HG02870 (cell line): ENCODE measurements around the gene MAPT.
"Not testable (repeated sequence)": the region's sequence is repeated elsewhere in the genome, so short reads cannot be mapped to it uniquely, and the experiment has no call there.

ENCODE experiments used
- ATAC-seq: cut with Tn5 transposase; IDR thresholded peaks from one replicate; pipeline ENCODE4 v1.9.1; 2021; ENCODE audit warnings: mild to moderate bottlenecking, moderate library complexity; ENCODE audit not compliant: unreplicated experiment

MAPT gene

DNA sequence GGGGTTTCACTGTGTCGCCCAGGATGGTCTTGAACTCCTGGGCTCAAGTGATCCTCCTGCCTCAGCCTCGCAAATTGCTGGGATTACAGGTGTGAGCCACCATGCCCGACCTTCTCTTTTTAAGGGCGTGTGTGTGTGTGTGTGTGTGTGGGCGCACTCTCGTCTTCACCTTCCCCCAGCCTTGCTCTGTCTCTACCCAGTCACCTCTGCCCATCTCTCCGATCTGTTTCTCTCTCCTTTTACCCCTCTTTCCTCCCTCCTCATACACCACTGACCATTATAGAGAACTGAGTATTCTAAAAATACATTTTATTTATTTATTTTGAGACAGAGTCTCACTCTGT, 108.6 kb downstream of the MAPT start:
- no peak for ATAC-seq

DNA sequence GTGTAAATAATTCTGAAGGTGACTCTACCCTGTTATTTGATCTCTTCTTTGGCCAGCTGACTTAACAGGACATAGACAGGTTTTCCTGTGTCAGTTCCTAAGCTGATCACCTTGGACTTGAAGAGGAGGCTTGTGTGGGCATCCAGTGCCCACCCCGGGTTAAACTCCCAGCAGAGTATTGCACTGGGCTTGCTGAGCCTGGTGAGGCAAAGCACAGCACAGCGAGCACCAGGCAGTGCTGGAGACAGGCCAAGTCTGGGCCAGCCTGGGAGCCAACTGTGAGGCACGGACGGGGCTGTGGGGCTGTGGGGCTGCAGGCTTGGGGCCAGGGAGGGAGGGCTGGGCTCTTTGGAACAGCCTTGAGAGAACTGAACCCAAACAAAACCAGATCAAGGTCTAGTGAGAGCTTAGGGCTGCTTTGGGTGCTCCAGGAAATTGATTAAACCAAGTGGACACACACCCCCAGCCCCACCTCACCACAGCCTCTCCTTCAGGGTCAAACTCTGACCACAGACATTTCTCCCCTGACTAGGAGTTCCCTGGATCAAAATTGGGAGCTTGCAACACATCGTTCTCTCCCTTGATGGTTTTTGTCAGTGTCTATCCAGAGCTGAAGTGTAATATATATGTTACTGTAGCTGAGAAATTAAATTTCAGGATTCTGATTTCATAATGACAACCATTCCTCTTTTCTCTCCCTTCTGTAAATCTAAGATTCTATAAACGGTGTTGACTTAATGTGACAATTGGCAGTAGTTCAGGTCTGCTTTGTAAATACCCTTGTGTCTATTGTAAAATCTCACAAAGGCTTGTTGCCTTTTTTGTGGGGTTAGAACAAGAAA, 109.8 kb downstream of the MAPT start:
- no peak for ATAC-seq

DNA sequence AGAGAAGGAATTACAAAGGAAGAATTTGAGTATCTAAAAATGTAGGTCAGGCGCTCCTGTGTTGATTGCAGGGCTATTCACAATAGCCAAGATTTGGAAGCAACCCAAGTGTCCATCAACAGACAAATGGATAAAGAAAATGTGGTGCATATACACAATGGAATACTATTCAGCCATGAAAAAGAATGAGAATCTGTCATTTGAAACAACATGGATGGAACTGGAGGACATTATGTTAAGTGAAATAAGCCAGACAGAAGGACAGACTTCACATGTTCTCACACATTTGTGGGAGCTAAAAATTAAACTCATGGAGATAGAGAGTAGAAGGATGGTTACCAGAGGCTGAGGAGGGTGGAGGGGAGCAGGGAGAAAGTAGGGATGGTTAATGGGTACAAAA, 111.7 kb downstream of the MAPT start:
- not testable (repeated sequence) for ATAC-seq

DNA sequence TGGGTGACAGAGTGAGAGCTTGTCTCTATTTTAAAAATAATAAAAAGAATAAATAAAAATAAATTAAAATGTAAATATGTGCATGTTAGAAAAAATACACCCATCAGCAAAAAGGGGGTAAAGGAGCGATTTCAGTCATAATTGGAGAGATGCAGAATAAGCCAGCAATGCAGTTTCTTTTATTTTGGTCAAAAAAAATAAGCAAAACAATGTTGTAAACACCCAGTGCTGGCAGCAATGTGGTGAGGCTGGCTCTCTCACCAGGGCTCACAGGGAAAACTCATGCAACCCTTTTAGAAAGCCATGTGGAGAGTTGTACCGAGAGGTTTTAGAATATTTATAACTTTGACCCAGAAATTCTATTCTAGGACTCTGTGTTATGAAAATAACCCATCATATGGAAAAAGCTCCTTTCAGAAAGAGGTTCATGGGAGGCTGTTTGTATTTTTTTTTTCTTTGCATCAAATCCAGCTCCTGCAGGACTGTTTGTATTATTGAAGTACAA, 113.2 kb downstream of the MAPT start:
- no peak for ATAC-seq

DNA sequence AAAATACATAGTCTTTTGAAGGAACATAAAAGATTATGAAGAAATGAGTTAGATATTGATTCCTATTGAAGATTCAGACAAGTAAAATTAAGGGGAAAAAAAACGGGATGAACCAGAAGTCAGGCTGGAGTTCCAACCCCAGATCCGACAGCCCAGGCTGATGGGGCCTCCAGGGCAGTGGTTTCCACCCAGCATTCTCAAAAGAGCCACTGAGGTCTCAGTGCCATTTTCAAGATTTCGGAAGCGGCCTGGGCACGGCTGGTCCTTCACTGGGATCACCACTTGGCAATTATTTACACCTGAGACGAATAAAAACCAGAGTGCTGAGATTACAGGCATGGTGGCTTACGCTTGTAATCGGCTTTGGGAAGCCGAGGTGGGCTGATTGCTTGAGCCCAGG, 114.2 kb downstream of the MAPT start:
- ATAC-seq: no peak

DNA sequence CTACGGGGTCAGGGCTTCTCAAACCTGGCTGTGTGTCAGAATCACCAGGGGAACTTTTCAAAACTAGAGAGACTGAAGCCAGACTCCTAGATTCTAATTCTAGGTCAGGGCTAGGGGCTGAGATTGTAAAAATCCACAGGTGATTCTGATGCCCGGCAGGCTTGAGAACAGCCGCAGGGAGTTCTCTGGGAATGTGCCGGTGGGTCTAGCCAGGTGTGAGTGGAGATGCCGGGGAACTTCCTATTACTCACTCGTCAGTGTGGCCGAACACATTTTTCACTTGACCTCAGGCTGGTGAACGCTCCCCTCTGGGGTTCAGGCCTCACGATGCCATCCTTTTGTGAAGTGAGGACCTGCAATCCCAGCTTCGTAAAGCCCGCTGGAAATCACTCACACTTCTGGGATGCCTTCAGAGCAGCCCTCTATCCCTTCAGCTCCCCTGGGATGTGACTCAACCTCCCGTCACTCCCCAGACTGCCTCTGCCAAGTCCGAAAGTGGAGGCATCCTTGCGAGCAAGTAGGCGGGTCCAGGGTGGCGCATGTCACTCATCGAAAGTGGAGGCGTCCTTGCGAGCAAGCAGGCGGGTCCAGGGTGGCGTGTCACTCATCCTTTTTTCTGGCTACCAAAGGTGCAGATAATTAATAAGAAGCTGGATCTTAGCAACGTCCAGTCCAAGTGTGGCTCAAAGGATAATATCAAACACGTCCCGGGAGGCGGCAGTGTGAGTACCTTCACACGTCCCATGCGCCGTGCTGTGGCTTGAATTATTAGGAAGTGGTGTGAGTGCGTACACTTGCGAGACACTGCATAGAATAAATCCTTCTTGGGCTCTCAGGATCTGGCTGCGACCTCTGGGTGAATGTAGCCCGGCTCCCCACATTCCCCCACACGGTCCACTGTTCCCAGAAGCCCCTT, 115.6 kb downstream of the MAPT start:
- no peak for ATAC-seq

DNA sequence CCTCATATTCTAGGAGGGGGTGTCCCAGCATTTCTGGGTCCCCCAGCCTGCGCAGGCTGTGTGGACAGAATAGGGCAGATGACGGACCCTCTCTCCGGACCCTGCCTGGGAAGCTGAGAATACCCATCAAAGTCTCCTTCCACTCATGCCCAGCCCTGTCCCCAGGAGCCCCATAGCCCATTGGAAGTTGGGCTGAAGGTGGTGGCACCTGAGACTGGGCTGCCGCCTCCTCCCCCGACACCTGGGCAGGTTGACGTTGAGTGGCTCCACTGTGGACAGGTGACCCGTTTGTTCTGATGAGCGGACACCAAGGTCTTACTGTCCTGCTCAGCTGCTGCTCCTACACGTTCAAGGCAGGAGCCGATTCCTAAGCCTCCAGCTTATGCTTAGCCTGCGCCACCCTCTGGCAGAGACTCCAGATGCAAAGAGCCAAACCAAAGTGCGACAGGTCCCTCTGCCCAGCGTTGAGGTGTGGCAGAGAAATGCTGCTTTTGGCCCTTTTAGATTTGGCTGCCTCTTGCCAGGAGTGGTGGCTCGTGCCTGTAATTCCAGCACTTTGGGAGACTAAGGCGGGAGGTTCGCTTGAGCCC, 116.3 kb downstream of the MAPT start:
- ATAC-seq: no peak

DNA sequence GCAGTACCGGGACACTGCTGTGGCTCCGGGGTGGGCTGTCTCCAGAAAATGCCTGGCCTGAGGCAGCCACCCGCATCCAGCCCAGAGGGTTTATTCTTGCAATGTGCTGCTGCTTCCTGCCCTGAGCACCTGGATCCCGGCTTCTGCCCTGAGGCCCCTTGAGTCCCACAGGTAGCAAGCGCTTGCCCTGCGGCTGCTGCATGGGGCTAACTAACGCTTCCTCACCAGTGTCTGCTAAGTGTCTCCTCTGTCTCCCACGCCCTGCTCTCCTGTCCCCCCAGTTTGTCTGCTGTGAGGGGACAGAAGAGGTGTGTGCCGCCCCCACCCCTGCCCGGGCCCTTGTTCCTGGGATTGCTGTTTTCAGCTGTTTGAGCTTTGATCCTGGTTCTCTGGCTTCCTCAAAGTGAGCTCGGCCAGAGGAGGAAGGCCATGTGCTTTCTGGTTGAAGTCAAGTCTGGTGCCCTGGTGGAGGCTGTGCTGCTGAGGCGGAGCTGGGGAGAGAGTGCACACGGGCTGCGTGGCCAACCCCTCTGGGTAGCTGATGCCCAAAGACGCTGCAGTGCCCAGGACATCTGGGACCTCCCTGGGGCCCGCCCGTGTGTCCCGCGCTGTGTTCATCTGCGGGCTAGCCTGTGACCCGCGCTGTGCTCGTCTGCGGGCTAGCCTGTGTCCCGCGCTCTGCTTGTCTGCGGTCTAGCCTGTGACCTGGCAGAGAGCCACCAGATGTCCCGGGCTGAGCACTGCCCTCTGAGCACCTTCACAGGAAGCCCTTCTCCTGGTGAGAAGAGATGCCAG, 117.6 kb downstream of the MAPT start:
- ATAC-seq: no peak

DNA sequence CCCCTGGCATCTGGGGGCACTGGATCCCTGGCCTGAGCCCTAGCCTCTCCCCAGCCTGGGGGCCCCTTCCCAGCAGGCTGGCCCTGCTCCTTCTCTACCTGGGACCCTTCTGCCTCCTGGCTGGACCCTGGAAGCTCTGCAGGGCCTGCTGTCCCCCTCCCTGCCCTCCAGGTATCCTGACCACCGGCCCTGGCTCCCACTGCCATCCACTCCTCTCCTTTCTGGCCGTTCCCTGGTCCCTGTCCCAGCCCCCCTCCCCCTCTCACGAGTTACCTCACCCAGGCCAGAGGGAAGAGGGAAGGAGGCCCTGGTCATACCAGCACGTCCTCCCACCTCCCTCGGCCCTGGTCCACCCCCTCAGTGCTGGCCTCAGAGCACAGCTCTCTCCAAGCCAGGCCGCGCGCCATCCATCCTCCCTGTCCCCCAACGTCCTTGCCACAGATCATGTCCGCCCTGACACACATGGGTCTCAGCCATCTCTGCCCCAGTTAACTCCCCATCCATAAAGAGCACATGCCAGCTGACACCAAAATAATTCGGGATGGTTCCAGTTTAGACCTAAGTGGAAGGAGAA, 118.2 kb downstream of the MAPT start:
- ATAC-seq: no peak

DNA sequence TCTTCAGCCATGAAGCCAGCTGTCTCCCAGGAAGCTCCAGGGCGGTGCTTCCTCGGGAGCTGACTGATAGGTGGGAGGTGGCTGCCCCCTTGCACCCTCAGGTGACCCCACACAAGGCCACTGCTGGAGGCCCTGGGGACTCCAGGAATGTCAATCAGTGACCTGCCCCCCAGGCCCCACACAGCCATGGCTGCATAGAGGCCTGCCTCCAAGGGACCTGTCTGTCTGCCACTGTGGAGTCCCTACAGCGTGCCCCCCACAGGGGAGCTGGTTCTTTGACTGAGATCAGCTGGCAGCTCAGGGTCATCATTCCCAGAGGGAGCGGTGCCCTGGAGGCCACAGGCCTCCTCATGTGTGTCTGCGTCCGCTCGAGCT, 118.8 kb downstream of the MAPT start:
- no peak for ATAC-seq

DNA sequence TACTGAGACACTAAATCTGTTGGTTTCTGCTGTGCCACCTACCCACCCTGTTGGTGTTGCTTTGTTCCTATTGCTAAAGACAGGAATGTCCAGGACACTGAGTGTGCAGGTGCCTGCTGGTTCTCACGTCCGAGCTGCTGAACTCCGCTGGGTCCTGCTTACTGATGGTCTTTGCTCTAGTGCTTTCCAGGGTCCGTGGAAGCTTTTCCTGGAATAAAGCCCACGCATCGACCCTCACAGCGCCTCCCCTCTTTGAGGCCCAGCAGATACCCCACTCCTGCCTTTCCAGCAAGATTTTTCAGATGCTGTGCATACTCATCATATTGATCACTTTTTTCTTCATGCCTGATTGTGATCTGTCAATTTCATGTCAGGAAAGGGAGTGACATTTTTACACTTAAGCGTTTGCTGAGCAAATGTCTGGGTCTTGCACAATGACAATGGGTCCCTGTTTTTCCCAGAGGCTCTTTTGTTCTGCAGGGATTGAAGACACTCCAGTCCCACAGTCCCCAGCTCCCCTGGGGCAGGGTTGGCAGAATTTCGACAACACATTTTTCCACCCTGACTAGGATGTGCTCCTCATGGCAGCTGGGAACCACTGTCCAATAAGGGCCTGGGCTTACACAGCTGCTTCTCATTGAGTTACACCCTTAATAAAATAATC, 119.3 kb downstream of the MAPT start:
- no peak for ATAC-seq

DNA sequence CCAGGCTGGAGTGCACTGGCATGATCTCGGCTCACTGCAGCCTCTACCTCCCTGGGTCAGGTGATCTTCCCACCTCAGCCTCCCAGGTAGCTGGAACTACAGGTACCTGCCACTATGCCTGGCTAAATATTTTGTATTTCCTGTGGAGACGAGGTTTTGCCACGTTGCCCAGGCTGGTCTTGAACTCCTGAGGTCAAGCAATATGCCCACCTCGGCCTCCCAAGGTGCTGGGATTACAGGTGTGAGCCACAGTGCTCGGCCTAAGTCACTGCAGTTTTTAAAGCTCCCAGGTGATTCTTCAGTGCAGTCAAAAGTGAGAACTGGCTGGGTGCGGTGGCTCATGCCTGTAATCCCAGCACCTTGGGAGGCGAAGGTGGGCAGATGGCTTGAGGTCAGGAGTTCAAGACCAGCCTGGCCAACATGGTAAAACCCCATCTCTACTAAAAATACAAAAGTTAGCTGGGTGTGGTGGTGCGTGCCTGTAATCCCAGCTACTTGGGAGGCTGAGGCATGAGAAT, 125.1 kb downstream of the MAPT start:
- ATAC-seq: not testable (repeated sequence)

DNA sequence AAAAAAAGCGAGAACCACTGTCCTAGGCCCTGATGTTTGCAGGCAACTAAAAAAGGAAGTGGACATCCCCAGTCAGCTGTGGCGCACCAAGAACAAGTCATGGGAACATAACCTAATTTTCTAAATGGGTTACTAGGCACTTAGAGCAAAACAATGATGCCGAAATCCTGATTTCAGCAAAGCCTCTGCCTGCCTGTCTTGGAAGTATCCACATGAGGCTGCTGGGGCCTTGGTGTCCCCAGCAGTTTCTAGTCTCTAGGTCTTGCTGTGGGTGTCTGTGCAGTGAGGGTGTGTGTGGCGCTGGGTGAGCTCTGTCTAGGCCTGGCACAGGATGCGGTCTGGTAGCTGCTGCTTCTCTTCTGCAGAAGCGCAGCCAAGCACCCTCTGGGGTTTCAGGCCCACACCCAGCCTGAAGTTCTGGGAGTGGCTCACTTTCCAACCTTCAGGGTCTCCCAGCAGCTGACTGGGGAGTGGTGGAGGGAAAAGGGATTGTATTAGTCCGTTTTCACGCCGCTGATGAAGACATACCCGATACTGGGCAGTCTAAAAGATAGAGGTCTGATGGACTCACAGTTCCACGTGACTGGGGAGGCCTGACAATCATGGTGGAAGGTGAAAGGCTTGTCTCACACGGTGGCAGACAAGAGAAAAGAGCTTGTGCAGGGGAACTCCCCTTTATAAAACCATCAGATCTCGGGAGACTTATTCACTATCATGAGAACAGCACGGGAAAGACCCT, 125.8 kb downstream of the MAPT start:
- no peak for ATAC-seq

DNA sequence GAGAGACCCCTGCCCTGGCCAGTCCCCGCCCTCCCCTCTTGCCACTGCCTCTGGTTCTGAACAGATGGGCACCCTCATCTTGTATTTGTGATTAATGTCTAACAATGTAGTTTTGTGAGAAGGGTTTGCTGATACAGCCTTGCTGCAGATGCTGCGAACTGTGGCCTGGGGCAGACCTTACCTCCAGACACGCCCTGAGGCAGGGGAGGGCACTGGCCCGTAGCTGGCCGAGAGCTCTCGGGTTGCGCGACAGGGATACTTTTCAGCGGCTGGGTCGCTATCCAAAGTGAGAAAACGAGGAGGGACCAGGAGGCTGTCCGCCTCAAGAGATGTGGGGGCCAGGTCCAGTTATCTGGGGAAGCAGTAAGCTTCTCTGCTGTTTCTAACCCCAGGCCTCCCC, 126.6 kb downstream of the MAPT start:
- no peak for ATAC-seq

DNA sequence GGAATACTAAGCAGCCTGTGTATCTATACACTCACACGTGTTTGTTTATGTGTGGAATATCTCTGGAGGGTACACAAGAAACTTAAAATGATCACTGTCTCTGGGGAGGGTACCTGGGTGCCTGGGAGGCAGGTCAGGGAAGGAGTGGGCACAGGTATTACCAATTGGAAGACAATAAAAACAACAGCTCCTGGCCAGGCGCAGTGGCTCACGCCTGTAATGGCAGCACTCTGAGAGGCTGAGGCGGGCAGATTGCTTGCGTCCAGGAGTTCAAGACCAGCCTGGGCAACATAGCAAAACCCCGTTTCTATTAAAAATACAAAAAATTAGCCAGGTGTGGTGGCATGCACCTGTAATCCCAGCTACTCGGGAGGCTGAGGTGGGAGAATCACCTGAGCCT, 129.0 kb downstream of the MAPT start:
- not testable (repeated sequence) for ATAC-seq

DNA sequence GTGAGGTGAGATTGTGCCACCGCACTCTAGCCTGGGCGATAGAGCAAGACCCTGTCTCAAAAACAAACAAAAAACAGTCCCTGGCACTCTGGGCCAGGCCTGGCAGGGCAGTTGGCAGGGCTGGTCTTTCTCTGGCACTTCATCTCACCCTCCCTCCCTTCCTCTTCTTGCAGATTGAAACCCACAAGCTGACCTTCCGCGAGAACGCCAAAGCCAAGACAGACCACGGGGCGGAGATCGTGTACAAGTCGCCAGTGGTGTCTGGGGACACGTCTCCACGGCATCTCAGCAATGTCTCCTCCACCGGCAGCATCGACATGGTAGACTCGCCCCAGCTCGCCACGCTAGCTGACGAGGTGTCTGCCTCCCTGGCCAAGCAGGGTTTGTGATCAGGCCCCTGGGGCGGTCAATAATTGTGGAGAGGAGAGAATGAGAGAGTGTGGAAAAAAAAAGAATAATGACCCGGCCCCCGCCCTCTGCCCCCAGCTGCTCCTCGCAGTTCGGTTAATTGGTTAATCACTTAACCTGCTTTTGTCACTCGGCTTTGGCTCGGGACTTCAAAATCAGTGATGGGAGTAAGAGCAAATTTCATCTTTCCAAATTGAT, 129.5 kb downstream of the MAPT start:
- no peak for ATAC-seq

DNA sequence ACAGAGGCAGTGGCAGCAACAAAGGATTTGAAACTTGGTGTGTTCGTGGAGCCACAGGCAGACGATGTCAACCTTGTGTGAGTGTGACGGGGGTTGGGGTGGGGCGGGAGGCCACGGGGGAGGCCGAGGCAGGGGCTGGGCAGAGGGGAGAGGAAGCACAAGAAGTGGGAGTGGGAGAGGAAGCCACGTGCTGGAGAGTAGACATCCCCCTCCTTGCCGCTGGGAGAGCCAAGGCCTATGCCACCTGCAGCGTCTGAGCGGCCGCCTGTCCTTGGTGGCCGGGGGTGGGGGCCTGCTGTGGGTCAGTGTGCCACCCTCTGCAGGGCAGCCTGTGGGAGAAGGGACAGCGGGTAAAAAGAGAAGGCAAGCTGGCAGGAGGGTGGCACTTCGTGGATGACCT, 130.2 kb downstream of the MAPT start:
- no peak for ATAC-seq

DNA sequence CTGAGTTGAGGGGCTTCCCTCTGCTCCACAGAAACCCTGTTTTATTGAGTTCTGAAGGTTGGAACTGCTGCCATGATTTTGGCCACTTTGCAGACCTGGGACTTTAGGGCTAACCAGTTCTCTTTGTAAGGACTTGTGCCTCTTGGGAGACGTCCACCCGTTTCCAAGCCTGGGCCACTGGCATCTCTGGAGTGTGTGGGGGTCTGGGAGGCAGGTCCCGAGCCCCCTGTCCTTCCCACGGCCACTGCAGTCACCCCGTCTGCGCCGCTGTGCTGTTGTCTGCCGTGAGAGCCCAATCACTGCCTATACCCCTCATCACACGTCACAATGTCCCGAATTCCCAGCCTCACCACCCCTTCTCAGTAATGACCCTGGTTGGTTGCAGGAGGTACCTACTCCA, 130.7 kb downstream of the MAPT start:
- ATAC-seq: no peak
